ENCODE measurements around the gene COPS7B. TPM values are rescaled to one million over a fixed set of nuclear protein-coding genes. Genes with fewer than 3 reads are reported as not detected.

Gene COPS7B
- total and polyA plus RNA-seq, 4 donors: 8.7 to 13.5 (median 10.3) TPM

DNA sequence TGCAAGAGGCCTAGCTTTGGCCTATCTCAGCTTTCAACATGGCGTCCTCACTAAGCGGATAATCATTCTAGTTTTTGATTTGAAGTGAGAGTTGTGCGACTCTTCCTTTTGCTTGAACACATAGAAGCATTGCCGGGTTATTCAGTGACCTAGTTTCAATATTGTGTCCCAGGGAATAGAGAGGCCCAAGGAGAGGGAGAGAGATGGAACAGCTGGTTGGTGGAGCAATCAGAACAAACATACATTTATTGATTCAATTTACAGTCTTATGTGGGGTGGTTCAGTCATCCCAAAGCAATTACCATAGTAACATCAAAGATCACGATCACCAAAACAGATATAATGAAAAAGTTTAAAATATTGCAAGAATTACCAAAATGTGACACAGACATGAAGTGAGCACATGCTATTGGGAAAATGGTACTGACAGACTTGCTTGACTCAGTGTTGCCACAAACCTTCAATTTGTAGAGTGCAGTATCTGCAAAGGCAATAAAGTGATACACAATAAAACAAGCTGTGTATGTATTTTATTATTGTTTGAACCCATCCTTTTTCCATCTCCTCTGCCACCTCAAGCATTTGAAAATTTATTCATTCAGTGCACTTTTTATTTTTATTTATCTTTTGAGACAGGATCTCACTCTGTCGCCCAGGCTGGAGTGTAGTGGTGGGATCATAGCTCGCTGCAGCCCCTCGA, 30.2 kb downstream of the COPS7B start:
- no peak for TF ChIP-seq NR2F2 (IDR thresholded peaks at IDR 0.05)
- TF ChIP-seq RAD21 (IDR thresholded peaks at IDR 0.05): no peak
- TF ChIP-seq RXRA (IDR thresholded peaks at IDR 0.05): no peak
- no peak for TF ChIP-seq ATF3 (IDR thresholded peaks at IDR 0.05)
- TF ChIP-seq, protein P1, sequence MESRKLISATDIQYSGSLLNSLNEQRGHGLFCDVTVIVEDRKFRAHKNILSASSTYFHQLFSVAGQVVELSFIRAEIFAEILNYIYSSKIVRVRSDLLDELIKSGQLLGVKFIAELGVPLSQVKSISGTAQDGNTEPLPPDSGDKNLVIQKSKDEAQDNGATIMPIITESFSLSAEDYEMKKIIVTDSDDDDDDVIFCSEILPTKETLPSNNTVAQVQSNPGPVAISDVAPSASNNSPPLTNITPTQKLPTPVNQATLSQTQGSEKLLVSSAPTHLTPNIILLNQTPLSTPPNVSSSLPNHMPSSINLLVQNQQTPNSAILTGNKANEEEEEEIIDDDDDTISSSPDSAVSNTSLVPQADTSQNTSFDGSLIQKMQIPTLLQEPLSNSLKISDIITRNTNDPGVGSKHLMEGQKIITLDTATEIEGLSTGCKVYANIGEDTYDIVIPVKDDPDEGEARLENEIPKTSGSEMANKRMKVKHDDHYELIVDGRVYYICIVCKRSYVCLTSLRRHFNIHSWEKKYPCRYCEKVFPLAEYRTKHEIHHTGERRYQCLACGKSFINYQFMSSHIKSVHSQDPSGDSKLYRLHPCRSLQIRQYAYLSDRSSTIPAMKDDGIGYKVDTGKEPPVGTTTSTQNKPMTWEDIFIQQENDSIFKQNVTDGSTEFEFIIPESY (IDR thresholded peaks at IDR 0.05): no peak
- TF ChIP-seq EGR1 (IDR thresholded peaks at IDR 0.05; ENCODE audit: low read depth in 2 of 2): no peak
- TF ChIP-seq HNF4G (IDR thresholded peaks at IDR 0.05): no peak
- TF ChIP-seq FOXA1 (IDR thresholded peaks at IDR 0.05): no peak
- TF ChIP-seq FOXA2 (IDR thresholded peaks at IDR 0.05): no peak
- no peak for TF ChIP-seq SP1 (IDR thresholded peaks at IDR 0.05)
- TF ChIP-seq, protein P2, sequence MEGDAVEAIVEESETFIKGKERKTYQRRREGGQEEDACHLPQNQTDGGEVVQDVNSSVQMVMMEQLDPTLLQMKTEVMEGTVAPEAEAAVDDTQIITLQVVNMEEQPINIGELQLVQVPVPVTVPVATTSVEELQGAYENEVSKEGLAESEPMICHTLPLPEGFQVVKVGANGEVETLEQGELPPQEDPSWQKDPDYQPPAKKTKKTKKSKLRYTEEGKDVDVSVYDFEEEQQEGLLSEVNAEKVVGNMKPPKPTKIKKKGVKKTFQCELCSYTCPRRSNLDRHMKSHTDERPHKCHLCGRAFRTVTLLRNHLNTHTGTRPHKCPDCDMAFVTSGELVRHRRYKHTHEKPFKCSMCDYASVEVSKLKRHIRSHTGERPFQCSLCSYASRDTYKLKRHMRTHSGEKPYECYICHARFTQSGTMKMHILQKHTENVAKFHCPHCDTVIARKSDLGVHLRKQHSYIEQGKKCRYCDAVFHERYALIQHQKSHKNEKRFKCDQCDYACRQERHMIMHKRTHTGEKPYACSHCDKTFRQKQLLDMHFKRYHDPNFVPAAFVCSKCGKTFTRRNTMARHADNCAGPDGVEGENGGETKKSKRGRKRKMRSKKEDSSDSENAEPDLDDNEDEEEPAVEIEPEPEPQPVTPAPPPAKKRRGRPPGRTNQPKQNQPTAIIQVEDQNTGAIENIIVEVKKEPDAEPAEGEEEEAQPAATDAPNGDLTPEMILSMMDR (IDR thresholded peaks at IDR 0.05; ENCODE audit: low read depth, low read length, missing input control): no peak
- TF ChIP-seq JUND (IDR thresholded peaks at IDR 0.05): no peak
- no peak for TF ChIP-seq REST (IDR thresholded peaks at IDR 0.05)
- TF ChIP-seq TAF1 (conservative IDR thresholded peaks at IDR 0.05): no peak
- TF ChIP-seq HNF4A (conservative IDR thresholded peaks at IDR 0.05): no peak
- TF ChIP-seq, protein P3, sequence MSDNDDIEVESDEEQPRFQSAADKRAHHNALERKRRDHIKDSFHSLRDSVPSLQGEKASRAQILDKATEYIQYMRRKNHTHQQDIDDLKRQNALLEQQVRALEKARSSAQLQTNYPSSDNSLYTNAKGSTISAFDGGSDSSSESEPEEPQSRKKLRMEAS (IDR thresholded peaks at IDR 0.05): no peak
- no peak for TF ChIP-seq GABPA (IDR thresholded peaks at IDR 0.05 in 1 of 2, conservative IDR thresholded peaks at IDR 0.05 in 1 of 2)
- no peak for TF ChIP-seq YY1 (IDR thresholded peaks at IDR 0.05)
- H3K27ac ChIP-seq (ENCODE audit: low read depth in 1 of 2, low read length in 2 of 2): no peak overlapping the region
- H3K4me1 ChIP-seq (ENCODE audit: control insufficient read depth in 4 of 4, insufficient read depth in 4 of 4, low read length in 3 of 4): no peaks in the 10 kb centered on the region
- no peaks in the 10 kb centered on the region for H3K9me3 ChIP-seq (ENCODE audit: control insufficient read depth in 4 of 4, low read length in 3 of 4)
- H3K36me3 ChIP-seq (ENCODE audit: control insufficient read depth in 4 of 4, insufficient read depth in 3 of 4, low read depth in 1 of 4, low read length in 3 of 4): peaks cover 0 to 3% (median 2%) of the 10 kb centered on the region in 4 donors
- no peak overlapping the region for H3K9ac ChIP-seq (ENCODE audit: low read depth in 1 of 2, low read length in 2 of 2)
- no peak for DNase-seq (ENCODE audit: low spot score)
- H3K27me3 ChIP-seq (ENCODE audit: control insufficient read depth in 4 of 4, insufficient read depth in 4 of 4, low read length in 3 of 4): no peaks in the 10 kb centered on the region
- WGBS: 86% methylated on average over 8 of the region's 8 CpGs
- no peak overlapping the region for H3K4me3 ChIP-seq (ENCODE audit: low read depth in 1 of 3, low read length in 3 of 3)
